ENCODE data around the gene MGAM2. TPM values are rescaled to one million over a fixed set of nuclear protein-coding genes. Genes with fewer than 3 reads are reported as not detected.

MGAM2 gene
- total and polyA plus RNA-seq, 7 donors, result 0.03 to 0.06 TPM; not detected in 5

DNA sequence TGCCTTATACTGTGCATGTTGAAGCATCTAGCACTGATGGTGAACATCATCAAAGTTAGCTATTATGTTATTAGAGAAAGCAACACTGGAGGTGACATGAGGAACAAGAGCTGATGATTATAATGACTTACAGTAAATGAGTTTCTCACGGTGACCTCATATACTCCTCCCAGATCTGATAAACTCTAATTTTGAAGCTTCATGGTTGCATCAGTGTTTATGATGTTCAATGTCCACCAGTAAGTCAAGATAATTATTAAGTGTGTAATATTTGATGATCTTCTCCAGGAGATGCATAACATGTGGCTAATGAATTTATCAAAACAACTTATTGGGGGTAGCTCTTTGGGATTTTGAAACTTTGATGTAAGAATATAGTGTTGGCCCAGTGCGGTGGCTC is 27.5 kb downstream of the MGAM2 start:
- no peaks in the 10 kb centered on the region for H3K4me1 ChIP-seq
- DNase-seq (no peak), ATAC-seq (no peak)
- intact Hi-C loops (cut with DNase I), result loop anchor here in 1 of 2 donors (10.0 kb wide), 1 partner anchor 94 kb away; no protein-coding TSS in a partner anchor
- no peak overlapping the region for H3K27ac ChIP-seq
- no peaks in the 10 kb centered on the region for H3K9me3 ChIP-seq
- no peaks in the 10 kb centered on the region for H3K36me3 ChIP-seq (ENCODE audit: insufficient read depth in 1 of 2, low read depth in 1 of 2)
- H3K4me3 ChIP-seq, result no peak overlapping the region
- no peaks in the 10 kb centered on the region for H3K27me3 ChIP-seq (ENCODE audit: insufficient read depth in 3 of 3, low read length in 2 of 3)
- WGBS, 3 donors, result 86 to 94% (median 89%) methylated on average over 2 of the region's 2 CpGs
- TF ChIP-seq, protein P1, sequence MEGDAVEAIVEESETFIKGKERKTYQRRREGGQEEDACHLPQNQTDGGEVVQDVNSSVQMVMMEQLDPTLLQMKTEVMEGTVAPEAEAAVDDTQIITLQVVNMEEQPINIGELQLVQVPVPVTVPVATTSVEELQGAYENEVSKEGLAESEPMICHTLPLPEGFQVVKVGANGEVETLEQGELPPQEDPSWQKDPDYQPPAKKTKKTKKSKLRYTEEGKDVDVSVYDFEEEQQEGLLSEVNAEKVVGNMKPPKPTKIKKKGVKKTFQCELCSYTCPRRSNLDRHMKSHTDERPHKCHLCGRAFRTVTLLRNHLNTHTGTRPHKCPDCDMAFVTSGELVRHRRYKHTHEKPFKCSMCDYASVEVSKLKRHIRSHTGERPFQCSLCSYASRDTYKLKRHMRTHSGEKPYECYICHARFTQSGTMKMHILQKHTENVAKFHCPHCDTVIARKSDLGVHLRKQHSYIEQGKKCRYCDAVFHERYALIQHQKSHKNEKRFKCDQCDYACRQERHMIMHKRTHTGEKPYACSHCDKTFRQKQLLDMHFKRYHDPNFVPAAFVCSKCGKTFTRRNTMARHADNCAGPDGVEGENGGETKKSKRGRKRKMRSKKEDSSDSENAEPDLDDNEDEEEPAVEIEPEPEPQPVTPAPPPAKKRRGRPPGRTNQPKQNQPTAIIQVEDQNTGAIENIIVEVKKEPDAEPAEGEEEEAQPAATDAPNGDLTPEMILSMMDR (IDR thresholded peaks at IDR 0.05), result no peak

DNA sequence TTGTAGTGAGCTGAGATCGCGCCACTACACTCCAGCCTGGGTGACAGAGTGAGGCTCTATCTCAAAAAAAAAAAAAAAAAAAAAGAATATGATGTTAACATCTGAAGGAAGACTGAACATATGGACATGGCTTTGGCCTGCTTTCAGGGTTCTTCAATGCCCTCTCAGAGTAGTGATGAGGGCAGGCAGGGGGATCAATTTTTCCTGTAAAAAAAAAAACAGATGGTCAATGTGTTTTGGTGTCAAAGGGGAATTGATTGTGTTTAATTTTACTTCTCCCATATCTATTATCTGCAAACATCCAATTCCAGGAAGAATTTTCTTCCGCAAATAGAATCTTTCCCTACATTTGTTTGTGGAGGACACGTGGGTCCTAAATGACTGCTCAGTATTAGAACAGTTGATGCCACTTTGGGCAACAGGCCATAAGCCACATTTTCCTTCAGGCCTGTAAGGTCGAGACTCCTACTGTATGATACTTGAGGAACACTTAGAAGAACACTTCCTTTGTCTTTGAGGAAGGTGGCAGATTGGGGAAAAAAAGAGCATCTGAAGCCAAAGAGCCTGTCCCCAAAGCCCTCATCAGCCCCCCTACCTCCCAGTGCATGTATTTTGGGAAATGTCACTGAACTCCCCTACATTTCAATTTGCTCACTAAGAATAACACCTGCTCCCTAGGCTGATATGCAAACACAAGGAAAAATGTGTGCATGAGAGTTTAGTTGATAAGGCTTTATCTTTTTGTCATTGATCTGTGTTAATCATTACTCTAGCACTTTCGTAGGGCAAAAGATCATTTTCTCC is 28.3 kb downstream of the MGAM2 start:
- no peak overlapping the region for H3K4me3 ChIP-seq
- intact Hi-C loops (cut with DNase I), result loop anchor here in 1 of 2 donors (10.0 kb wide), 1 partner anchor 95 kb away; no protein-coding TSS in a partner anchor
- no peaks in the 10 kb centered on the region for H3K27me3 ChIP-seq (ENCODE audit: insufficient read depth in 3 of 3, low read length in 2 of 3)
- H3K27ac ChIP-seq, result no peak overlapping the region
- DNase-seq (no peak), ATAC-seq (no peak)
- H3K36me3 ChIP-seq (ENCODE audit: insufficient read depth in 1 of 2, low read depth in 1 of 2), result no peaks in the 10 kb centered on the region
- TF ChIP-seq, protein P1 (IDR thresholded peaks at IDR 0.05), result no peak
- 65 to 75% (median 70%) methylated on average over 6 of the region's 6 CpGs for WGBS, 3 donors
- no peaks in the 10 kb centered on the region for H3K9me3 ChIP-seq
- no peaks in the 10 kb centered on the region for H3K4me1 ChIP-seq

DNA sequence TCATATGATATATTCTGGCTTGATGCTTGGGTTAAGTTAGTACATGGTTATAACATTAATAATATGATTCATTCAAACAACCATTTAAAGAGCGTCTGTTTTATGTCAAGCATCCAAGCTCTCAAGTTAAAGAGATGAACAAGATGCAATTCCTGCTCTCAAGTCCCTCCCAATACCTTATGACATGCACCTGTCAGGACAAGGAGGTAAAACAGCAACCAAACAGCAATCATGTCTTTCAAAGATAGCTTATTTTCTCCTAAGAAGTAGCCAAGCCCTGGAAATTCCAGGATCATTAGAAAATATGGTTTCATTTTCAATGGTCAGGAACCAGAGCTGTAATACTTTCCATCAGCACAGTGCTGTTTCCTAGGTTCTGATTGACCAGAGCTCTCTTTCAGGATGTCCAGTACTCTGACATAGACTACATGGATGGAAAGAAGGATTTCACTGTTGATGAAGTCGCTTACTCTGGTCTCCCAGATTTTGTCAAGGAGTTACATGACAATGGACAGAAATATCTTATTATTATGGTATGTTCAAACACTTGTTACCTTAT is 29.0 kb downstream of the MGAM2 start:
- H3K4me3 ChIP-seq, result no peak overlapping the region
- DNase-seq (no peak), ATAC-seq (no peak)
- H3K27ac ChIP-seq, result no peak overlapping the region
- no peaks in the 10 kb centered on the region for H3K9me3 ChIP-seq
- H3K4me1 ChIP-seq, result no peaks in the 10 kb centered on the region
- WGBS, 3 donors, result 76 to 88% (median 84%) methylated on average over 2 of the region's 2 CpGs
- intact Hi-C loops (cut with DNase I), result no loop called here
- no peaks in the 10 kb centered on the region for H3K36me3 ChIP-seq (ENCODE audit: insufficient read depth in 1 of 2, low read depth in 1 of 2)
- H3K27me3 ChIP-seq (ENCODE audit: insufficient read depth in 3 of 3, low read length in 2 of 3), result no peaks in the 10 kb centered on the region
- TF ChIP-seq, protein P1 (IDR thresholded peaks at IDR 0.05), result no peak

DNA sequence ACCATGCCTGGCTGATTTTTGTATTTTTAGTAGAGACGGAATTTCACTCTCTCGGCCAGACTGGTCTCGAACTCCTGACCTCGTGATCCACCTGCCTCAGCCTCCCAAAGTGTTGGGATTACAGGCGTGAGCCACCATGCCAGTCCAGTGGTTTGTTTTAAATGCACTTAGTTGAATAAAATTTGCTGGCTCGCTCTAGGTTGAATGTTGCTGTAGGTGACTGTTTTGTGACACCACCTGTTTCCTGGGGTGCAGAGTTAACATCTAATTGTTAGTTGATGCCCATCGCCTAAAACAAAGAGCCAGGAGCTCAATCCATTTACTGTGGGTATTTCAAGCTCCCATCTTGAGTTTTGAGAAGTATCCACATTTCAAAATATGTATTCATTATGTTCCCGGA is 31.2 kb downstream of the MGAM2 start:
- Histone ChIP-seq H3K36me3 (ENCODE audit: insufficient read depth in 1 of 2, low read depth in 1 of 2) (no peaks in the 10 kb centered on the region), H3K27me3 (ENCODE audit: insufficient read depth in 3 of 3, low read length in 2 of 3) (no peaks in the 10 kb centered on the region), H3K4me1 (no peaks in the 10 kb centered on the region), H3K27ac (no peak overlapping the region), H3K4me3 (no peak overlapping the region), H3K9me3 (no peaks in the 10 kb centered on the region)
- ATAC-seq (no peak), DNase-seq (no peak)
- TF ChIP-seq, protein P1 (IDR thresholded peaks at IDR 0.05), result no peak
- WGBS, 3 donors, result 85 to 89% (median 87%) methylated on average over 8 of the region's 8 CpGs
- intact Hi-C loops (cut with DNase I), result no loop called here
